HepG2 (cell line): ENCODE results near the gene TUBE1. TPM values are rescaled to one million over a fixed set of nuclear protein-coding genes. Genes with fewer than 3 reads are reported as not detected.

ENCODE experiments used
- HMG20A ChIP-seq: IDR thresholded peaks from 2 replicates; pipeline ENCODE4 v1.6.1; 2016; ENCODE audit warnings: borderline replicate concordance
- PRDM15 ChIP-seq: sonication (generic); formaldehyde crosslinking; IDR thresholded peaks from 2 replicates; pipeline ENCODE4 v1.4.0; 2020; ENCODE audit warnings: missing genetic modification reagents
- ZNF782 ChIP-seq: sonication (generic); formaldehyde crosslinking; IDR thresholded peaks from 2 replicates; pipeline ENCODE4 v1.4.0; 2020; ENCODE audit warnings: missing genetic modification reagents, mild to moderate bottlenecking, borderline replicate concordance
- ZNF816 ChIP-seq: sonication (generic); formaldehyde crosslinking; IDR thresholded peaks from 2 replicates; pipeline ENCODE4 v1.8.0; 2022; ENCODE audit warnings: missing genetic modification reagents, mild to moderate bottlenecking, borderline replicate concordance
- polyA plus RNA-seq, 8 experiments: library from polyadenylated mRNA; depleted of rRNA in 3 of 8; stranded (reverse) in 7 of 8; unstranded in 1 of 8; fragments of >200 nt; fragmentation: Illumina TruSeq in 4 of 8; extraction: Trizol in 4 of 8; gene quantifications; 2 replicates each; pipeline versions ENCODE4 v1.2.1 to v1.2.3, GENCODE V29; 2011 to 2016; ENCODE audit warnings: low read depth in 4 of 8, missing spikeins in 1 of 8, mixed read lengths in 1 of 8; ENCODE audit not compliant: insufficient read depth in 1 of 8
- total RNA-seq, 5 experiments: library from RNA; depleted of rRNA; stranded (reverse); fragments of >200 nt; fragmentation: Illumina TruSeq; extraction: Trizol; gene quantifications; 2 replicates each; pipeline ENCODE4 v1.2.3, GENCODE V29; 2016; ENCODE audit warnings: low read depth in 1 of 5
- TF ChIP-seq, protein P1 (sequence below): sonication (generic); formaldehyde crosslinking; IDR thresholded peaks from 2 replicates; pipeline ENCODE4 v1.4.0; 2020; ENCODE audit warnings: missing genetic modification reagents, borderline replicate concordance

The TUBE1 gene
- total and polyA plus RNA-seq, 2 of the 13 experiments (the other 11 are each of a cell fraction or from before 2014, with no cell fraction given), result 17.3 to 22.6 TPM

DNA sequence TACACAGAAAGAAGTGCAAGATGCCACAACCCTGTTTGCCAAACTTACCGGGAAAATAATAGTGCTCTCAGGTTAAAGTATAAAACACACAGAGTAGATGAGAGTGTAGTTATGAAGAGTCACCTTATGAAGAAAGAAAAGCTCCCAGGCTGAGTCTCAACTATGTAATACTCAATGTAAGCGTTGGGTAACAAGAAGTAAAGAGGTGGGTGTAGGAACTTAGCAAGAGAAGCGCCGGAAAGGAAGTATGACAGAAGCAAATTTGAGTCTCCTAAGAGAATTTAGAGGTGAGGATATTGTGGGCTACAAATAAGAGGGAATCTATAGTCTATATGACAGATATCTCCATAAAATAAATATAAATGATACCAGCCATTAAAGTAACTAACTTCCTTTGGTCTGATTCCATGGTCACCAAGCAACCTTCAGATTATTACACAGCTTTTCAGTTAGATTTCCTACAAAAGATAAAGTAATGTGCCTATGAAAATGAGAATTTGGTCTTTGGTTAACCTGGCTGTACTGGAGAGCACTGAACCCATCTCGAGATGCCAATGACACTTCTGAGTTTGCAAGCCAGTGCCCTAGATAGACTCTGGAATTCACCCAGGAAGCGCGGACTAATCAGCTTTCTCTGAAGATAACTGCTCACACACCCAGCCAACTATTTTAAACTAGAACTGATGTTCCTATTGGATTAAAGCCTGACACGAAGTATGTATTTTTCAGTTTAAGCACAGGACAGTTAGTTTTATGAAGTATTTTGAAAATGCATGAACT is 1.8 kb downstream of the TUBE1 start (continued):
- TF ChIP-seq PRDM15 (CRISPR knock-in tag), result no peak
- TF ChIP-seq, protein P1, sequence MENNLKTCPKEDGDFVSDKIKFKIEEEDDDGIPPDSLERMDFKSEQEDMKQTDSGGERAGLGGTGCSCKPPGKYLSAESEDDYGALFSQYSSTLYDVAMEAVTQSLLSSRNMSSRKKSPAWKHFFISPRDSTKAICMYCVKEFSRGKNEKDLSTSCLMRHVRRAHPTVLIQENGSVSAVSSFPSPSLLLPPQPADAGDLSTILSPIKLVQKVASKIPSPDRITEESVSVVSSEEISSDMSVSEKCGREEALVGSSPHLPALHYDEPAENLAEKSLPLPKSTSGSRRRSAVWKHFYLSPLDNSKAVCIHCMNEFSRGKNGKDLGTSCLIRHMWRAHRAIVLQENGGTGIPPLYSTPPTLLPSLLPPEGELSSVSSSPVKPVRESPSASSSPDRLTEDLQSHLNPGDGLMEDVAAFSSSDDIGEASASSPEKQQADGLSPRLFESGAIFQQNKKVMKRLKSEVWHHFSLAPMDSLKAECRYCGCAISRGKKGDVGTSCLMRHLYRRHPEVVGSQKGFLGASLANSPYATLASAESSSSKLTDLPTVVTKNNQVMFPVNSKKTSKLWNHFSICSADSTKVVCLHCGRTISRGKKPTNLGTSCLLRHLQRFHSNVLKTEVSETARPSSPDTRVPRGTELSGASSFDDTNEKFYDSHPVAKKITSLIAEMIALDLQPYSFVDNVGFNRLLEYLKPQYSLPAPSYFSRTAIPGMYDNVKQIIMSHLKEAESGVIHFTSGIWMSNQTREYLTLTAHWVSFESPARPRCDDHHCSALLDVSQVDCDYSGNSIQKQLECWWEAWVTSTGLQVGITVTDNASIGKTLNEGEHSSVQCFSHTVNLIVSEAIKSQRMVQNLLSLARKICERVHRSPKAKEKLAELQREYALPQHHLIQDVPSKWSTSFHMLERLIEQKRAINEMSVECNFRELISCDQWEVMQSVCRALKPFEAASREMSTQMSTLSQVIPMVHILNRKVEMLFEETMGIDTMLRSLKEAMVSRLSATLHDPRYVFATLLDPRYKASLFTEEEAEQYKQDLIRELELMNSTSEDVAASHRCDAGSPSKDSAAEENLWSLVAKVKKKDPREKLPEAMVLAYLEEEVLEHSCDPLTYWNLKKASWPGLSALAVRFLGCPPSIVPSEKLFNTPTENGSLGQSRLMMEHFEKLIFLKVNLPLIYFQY (CRISPR knock-in tag), result no peak
- TF ChIP-seq ZNF816, result no peak
- no peak for TF ChIP-seq HMG20A (CRISPR knock-in tag)
- no peak for TF ChIP-seq ZNF782 (CRISPR knock-in tag)
